GM20000 (cell line): ENCODE measurements around the gene SLC2A9.
"Not testable (repeated sequence)": the region's sequence is repeated elsewhere in the genome, so short reads cannot be mapped to it uniquely, and the experiment has no call there.

Experiments
- DNase-seq: peaks from one replicate; pipeline ENCODE4 v3.0.0; 2012; ENCODE audit warnings: low spot score
- TF ChIP-seq, protein P1 (sequence below): IDR thresholded peaks from 2 replicates; pipeline ENCODE4 v1.5.1; 2012; ENCODE audit warnings: mild to moderate bottlenecking, control low read depth; ENCODE audit errors: extremely low read depth, missing control alignments

SLC2A9 gene

GRCh38 chr4:9989918-9990635 is 31.2 kb downstream of the SLC2A9 start:
- TF ChIP-seq, protein P1, sequence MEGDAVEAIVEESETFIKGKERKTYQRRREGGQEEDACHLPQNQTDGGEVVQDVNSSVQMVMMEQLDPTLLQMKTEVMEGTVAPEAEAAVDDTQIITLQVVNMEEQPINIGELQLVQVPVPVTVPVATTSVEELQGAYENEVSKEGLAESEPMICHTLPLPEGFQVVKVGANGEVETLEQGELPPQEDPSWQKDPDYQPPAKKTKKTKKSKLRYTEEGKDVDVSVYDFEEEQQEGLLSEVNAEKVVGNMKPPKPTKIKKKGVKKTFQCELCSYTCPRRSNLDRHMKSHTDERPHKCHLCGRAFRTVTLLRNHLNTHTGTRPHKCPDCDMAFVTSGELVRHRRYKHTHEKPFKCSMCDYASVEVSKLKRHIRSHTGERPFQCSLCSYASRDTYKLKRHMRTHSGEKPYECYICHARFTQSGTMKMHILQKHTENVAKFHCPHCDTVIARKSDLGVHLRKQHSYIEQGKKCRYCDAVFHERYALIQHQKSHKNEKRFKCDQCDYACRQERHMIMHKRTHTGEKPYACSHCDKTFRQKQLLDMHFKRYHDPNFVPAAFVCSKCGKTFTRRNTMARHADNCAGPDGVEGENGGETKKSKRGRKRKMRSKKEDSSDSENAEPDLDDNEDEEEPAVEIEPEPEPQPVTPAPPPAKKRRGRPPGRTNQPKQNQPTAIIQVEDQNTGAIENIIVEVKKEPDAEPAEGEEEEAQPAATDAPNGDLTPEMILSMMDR = no peak
- DNase-seq = no peak

DNA sequence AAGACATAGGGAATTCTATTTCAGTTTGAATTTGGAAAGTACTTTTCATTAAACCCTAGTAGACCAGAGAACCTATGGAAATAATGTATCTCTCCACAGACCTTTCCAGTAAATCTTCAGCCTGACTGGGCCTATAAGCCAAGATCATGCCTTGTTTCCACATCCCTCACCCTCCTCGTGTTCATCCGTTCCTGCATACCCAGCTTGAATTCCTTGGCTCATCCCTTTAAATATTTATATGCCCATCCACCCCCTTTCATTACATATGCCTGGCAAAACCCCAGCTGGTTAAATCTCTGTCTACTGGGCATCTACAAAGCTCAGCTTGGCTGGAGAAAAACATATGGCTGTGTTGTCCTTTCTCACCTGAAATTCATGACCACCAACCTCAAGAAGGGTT is 32.4 kb downstream of the SLC2A9 start:
- DNase-seq = no peak
- TF ChIP-seq, protein P1 = no peak

DNA sequence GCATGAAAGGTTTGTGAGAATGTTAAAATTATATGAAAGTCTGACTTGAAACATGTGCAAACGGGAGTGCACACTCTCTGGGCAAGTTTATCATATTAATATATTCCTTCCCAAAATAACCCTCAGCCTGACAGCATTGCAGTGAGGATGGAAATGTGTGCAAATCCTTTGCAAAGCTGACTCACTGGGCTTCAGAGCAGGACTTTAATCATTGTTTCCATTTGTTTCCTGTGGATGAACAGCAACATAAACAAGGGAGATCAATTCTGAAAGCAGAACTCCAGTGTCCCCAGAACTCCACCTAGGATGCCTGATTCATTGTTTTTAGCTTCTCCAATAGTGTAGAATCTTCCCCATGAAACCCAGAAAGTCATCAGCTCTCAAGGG is 32.9 kb downstream of the SLC2A9 start:
- TF ChIP-seq, protein P1 = no peak
- no peak for DNase-seq

- peak; percentile 38 for DNase-seq
- TF ChIP-seq, protein P1 = no peak
Measured at GRCh38 chr4:9987749-9988362, 33.4 kb downstream of the SLC2A9 start.

GRCh38 chr4:9984621-9985020 is 36.7 kb downstream of the SLC2A9 start:
- TF ChIP-seq, protein P1 = no peak
- no peak for DNase-seq

- TF ChIP-seq, protein P1 = no peak
Measured at GRCh38 chr4:9983211-9983610, 38.1 kb downstream of the SLC2A9 start.

DNA sequence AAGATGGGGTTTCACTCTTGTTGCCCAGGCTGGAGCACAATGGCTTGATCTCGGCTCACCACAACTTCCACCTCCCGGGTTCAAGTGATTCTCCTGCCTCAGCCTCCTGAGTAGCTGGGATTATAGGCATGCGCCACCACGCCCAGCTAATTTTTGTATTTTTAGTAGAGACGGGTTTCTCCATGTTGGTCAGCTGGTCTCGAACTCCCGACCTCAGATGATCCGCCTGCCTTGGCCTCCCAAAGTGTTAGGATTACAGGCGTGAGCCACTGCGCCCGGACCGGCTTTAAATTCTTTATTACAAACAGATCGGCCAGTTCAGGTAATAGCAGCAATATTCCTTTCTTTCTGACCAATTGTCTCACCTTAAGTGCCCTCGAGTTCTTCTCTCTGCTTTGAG is 39.4 kb downstream of the SLC2A9 start:
- not testable (repeated sequence) for DNase-seq

More at GRCh38 chr4:9983211-9983610, 38.1 kb downstream of the SLC2A9 start:
- DNase-seq = no peak

GRCh38 chr4:9980898-9981297 is 40.4 kb downstream of the SLC2A9 start:
- no peak for DNase-seq
- TF ChIP-seq, protein P1 = no peak
